ENCODE measurements around the gene ANK2.

- TF ChIP-seq CTCF (IDR thresholded peaks at IDR 0.05 in 8 of 11, conservative IDR thresholded peaks at IDR 0.05 in 3 of 11) (no peak), POLR2A (IDR thresholded peaks at IDR 0.05) (no peak)
Measured at GRCh38 chr4:113339430-113339813, 290.0 kb downstream of the ANK2 start.
